GM23338 (cell line): ENCODE data around the gene HEMK1. TPM values are rescaled to one million over a fixed set of nuclear protein-coding genes. Genes with fewer than 3 reads are reported as not detected.

Source experiments
- ATAC-seq: fragments of 200-7000 bp; cut with Tn5 transposase; 3 replicates; pipeline ENCODE4 v1.9.1; 2020
- DNase-seq: peaks from one replicate; pipeline ENCODE4 v3.0.0-alpha.2; 2015; ENCODE audit warnings: low spot score
- H2AFZ ChIP-seq: fragments of 200-600 bp; sonication (generic); 2 replicates; pipeline ENCODE4 v1.8.0; 2016; ENCODE audit warnings: antibody characterized with exemption, mild to moderate bottlenecking, moderate library complexity
- H3F3A ChIP-seq: fragments of 200-600 bp; sonication (generic); replicated peaks from 2 replicates; pipeline ENCODE4 v1.8.0; 2017; ENCODE audit warnings: antibody characterized with exemption, mixed run types, low read depth
- H3K27ac ChIP-seq: fragments of 200-600 bp; sonication (generic); 2 replicates; pipeline ENCODE4 v1.6.1; 2016; ENCODE audit warnings: low read depth
- H3K27me3 ChIP-seq: fragments of 200-600 bp; sonication (generic); 2 replicates; pipeline ENCODE4 v1.8.0; 2016; ENCODE audit warnings: mild to moderate bottlenecking, mixed run types, moderate library complexity; ENCODE audit not compliant: insufficient read depth
- H3K36me3 ChIP-seq: fragments of 200-600 bp; sonication (generic); 2 replicates; pipeline ENCODE4 v1.8.0; 2016; ENCODE audit warnings: mild to moderate bottlenecking; ENCODE audit not compliant: insufficient read depth
- H3K4me1 ChIP-seq: fragments of 200-600 bp; sonication (generic); 2 replicates; pipeline ENCODE4 v1.8.0; 2016; ENCODE audit warnings: mild to moderate bottlenecking, moderate library complexity; ENCODE audit not compliant: insufficient read depth
- H3K4me2 ChIP-seq: fragments of 200-600 bp; sonication (generic); 2 replicates; pipeline ENCODE4 v1.7.1; 2017; ENCODE audit warnings: mixed run types
- H3K4me3 ChIP-seq: fragments of 200-600 bp; sonication (generic); 2 replicates; pipeline ENCODE4 v1.6.1; 2016; ENCODE audit warnings: mixed run types
- H3K79me2 ChIP-seq: fragments of 200-600 bp; sonication (generic); replicated peaks from 2 replicates; pipeline ENCODE4 v1.8.0; 2017; ENCODE audit warnings: mild to moderate bottlenecking; ENCODE audit not compliant: insufficient read depth
- H3K9me2 ChIP-seq: fragments of 200-600 bp; sonication (generic); 2 replicates; pipeline ENCODE4 v1.8.0; 2017; ENCODE audit not compliant: insufficient read depth
- H4K20me1 ChIP-seq: fragments of 200-600 bp; sonication (generic); replicated peaks from 2 replicates; pipeline ENCODE4 v1.8.0; 2017; ENCODE audit warnings: mild to moderate bottlenecking; ENCODE audit not compliant: insufficient read depth
- H3K27ac Mint-ChIP-seq: 2 replicates; pipeline ENCODE4 v1.8.0; 2020; ENCODE audit warnings: inconsistent platforms, mild to moderate bottlenecking, moderate library complexity, mixed read lengths
- H3K27me3 Mint-ChIP-seq: 3 replicates; pipeline ENCODE4 v1.8.0; 2022; ENCODE audit warnings: low read depth, mild to moderate bottlenecking, moderate library complexity, mixed read lengths, inconsistent platforms; ENCODE audit not compliant: insufficient read depth, poor library complexity
- H3K36me3 Mint-ChIP-seq: 3 replicates; pipeline ENCODE4 v1.8.0; 2021; ENCODE audit warnings: low read depth, mild to moderate bottlenecking, inconsistent platforms, moderate library complexity, mixed read lengths
- H3K4me1 Mint-ChIP-seq: 3 replicates; pipeline ENCODE4 v1.8.0; 2020; ENCODE audit warnings: mild to moderate bottlenecking, inconsistent platforms, mixed read lengths
- H3K4me3 Mint-ChIP-seq: 3 replicates; pipeline ENCODE4 v1.8.0; 2021; ENCODE audit warnings: moderate library complexity, mild to moderate bottlenecking, inconsistent platforms, mixed read lengths
- H3K9me3 Mint-ChIP-seq: 3 replicates; pipeline ENCODE4 v1.8.0; 2020; ENCODE audit warnings: moderate library complexity, mild to moderate bottlenecking, inconsistent platforms, mixed read lengths
- CREB1 ChIP-seq: fragments of 250-450 bp; sonication (Bioruptor Pico); IDR thresholded peaks from 2 replicates; pipeline ENCODE4 v1.5.0; 2020; ENCODE audit warnings: low read depth, mild to moderate bottlenecking, moderate library complexity
- CTCF ChIP-seq, 2 experiments: fragments of 200-600 bp in 1 of 2; sonication (generic) in 1 of 2; conservative IDR thresholded peaks; 2 replicates each; pipeline versions ENCODE4 v1.5.1 to v1.6.1; 2016 to 2017; ENCODE audit warnings: antibody characterized with exemption in 2 of 2, low read depth in 2 of 2, mild to moderate bottlenecking in 2 of 2, moderate library complexity in 1 of 2
- ETS1 ChIP-seq: IDR thresholded peaks from 2 replicates; pipeline ENCODE4 v1.6.1; 2016; ENCODE audit warnings: antibody characterized with exemption
- EZH2 ChIP-seq: fragments of 200-600 bp; sonication (generic); IDR thresholded peaks from one replicate; pipeline ENCODE4 v1.8.0; 2017; ENCODE audit warnings: antibody characterized with exemption, mild to moderate bottlenecking, low read depth; ENCODE audit not compliant: unreplicated experiment
- EZH2phosphoT487 ChIP-seq: fragments of 200-600 bp; sonication (generic); IDR thresholded peaks from one replicate; pipeline ENCODE4 v1.8.1; 2018; ENCODE audit warnings: antibody characterized with exemption; ENCODE audit not compliant: unreplicated experiment
- JUNB ChIP-seq: IDR thresholded peaks from one replicate; pipeline ENCODE4 v1.6.1; 2016; ENCODE audit warnings: antibody characterized with exemption; ENCODE audit not compliant: unreplicated experiment
- NANOG ChIP-seq: IDR thresholded peaks from 2 replicates; pipeline ENCODE4 v1.6.1; 2016; ENCODE audit warnings: antibody characterized with exemption, borderline replicate concordance
- POLR2AphosphoS5 ChIP-seq: IDR thresholded peaks from 2 replicates; pipeline ENCODE4 v1.6.1; 2016; ENCODE audit warnings: antibody characterized with exemption, low read depth
- REST ChIP-seq: IDR thresholded peaks from one replicate; pipeline ENCODE4 v1.6.1; 2018; ENCODE audit warnings: antibody characterized with exemption; ENCODE audit not compliant: unreplicated experiment
- STAT1 ChIP-seq: IDR thresholded peaks from one replicate; pipeline ENCODE4 v1.6.1; 2016; ENCODE audit warnings: antibody characterized with exemption; ENCODE audit not compliant: unreplicated experiment
- ZNF114 ChIP-seq: fragments of 250-450 bp; sonication (Bioruptor Pico); IDR thresholded peaks from 2 replicates; pipeline ENCODE4 v1.5.0; 2020; ENCODE audit warnings: mild to moderate bottlenecking, moderate library complexity
- ZNF331 ChIP-seq: fragments of 250-450 bp; sonication (Bioruptor Pico); IDR thresholded peaks from 2 replicates; pipeline ENCODE4 v1.5.0; 2020; ENCODE audit warnings: low read depth, mild to moderate bottlenecking, moderate library complexity
- ZNF462 ChIP-seq: fragments of 250-450 bp; sonication (Bioruptor Pico); IDR thresholded peaks from 2 replicates; pipeline ENCODE4 v1.5.0; 2020; ENCODE audit warnings: mild to moderate bottlenecking, moderate library complexity
- long read RNA-seq: library from polyadenylated mRNA; unstranded; transcript quantifications from one replicate; pipeline ENCODE4 v2.0.0, GENCODE V29; 2020; ENCODE audit not compliant: unreplicated experiment
- polyA plus RNA-seq: library from polyadenylated mRNA; unstranded; fragments of >200 nt; fragmentation: Nextera tagmentation; extraction: Ambion mirVana; gene quantifications from 2 replicates; pipeline ENCODE4 v1.2.1, GENCODE V29; 2016
- total RNA-seq: library from RNA; depleted of rRNA; stranded (reverse); fragments of >200 nt; shearing (Covaris generic); gene quantifications from 2 replicates; pipeline ENCODE4 v1.2.3, GENCODE V29; 2014; rRNA removed

HEMK1 gene
- total RNA-seq (5.6 and 8.5 TPM in 2 replicates), polyA plus RNA-seq (10.1 and 11.0 TPM in 2 replicates)
- long read RNA-seq, full-length matches to known transcripts = 4 of 6 reads
- long read RNA-seq, partial matches to known transcripts = 1 of 6 reads
- long read RNA-seq, other reads (novel, unspliced or antisense) = 1 of 6 reads

GRCh38 chr3:50568947-50569749 is at the start of gene HEMK1:
Gene HEMK1 (plus strand): TSS chr3:50569522. CDS start chr3:50571105, 1,583 bp downstream.
- H3K9me3 Mint-ChIP-seq = no peaks in the 10 kb centered on the region
- H3K79me2 ChIP-seq = peaks cover 7% of the 10 kb centered on the region; the same call in 1 of the 2 replicates
- no peaks in the 10 kb centered on the region for H4K20me1 ChIP-seq
- peaks cover 13% of the 10 kb centered on the region; the same call in 1 of the 2 replicates for H3K27me3 ChIP-seq
- H3F3A ChIP-seq = peaks cover 20% of the 10 kb centered on the region
- peak within 1 kb of the TSS; percentile 99 for H2AFZ ChIP-seq
- H3K4me3 ChIP-seq = peak within 1 kb of the TSS; percentile 96
- no peak for TF ChIP-seq EZH2
- peak; percentile 90 for TF ChIP-seq CREB1 (CRISPR knock-in tag)
- TF ChIP-seq REST = no peak
- TF ChIP-seq ZNF114 (CRISPR knock-in tag) = no peak
- no peak for TF ChIP-seq JUNB
- TF ChIP-seq STAT1 = no peak
- TF ChIP-seq POLR2AphosphoS5 = peak; percentile 76
- TF ChIP-seq CTCF (conservative IDR thresholded peaks at IDR 0.05; ENCODE audit: low read depth in 2 of 2) = no peak
- TF ChIP-seq EZH2phosphoT487 = no peak
- TF ChIP-seq NANOG = no peak
- TF ChIP-seq ZNF462 (CRISPR knock-in tag) = no peak
- no peak for TF ChIP-seq ZNF331 (CRISPR knock-in tag)
- peak; percentile 82 for TF ChIP-seq ETS1
- peak within 1 kb of the TSS; percentile 94 for H3K27ac Mint-ChIP-seq
- no peaks in the 10 kb centered on the region for H3K36me3 ChIP-seq
- peaks cover 11% of the 10 kb centered on the region; the same call in 2 of the 3 replicates for H3K4me1 Mint-ChIP-seq
- no peaks in the 10 kb centered on the region; the same call in 1 of the 2 replicates for H3K4me1 ChIP-seq
- peak within 1 kb of the TSS; percentile 97 for H3K4me2 ChIP-seq
- H3K9me2 ChIP-seq = no peaks in the 10 kb centered on the region
- peaks cover 3% of the 10 kb centered on the region; the same call in 1 of the 3 replicates for H3K36me3 Mint-ChIP-seq
- H3K4me3 Mint-ChIP-seq = peak within 1 kb of the TSS; percentile 97
- peak; percentile 69 for ATAC-seq
- H3K27ac ChIP-seq = peak within 1 kb of the TSS; percentile 89
- H3K27me3 Mint-ChIP-seq = peaks cover 14% of the 10 kb centered on the region
- DNase-seq = peak; percentile 99
